Retina (tissue), 1 donor: ENCODE data around the gene REM1.
"Not testable (repeated sequence)": the region's sequence is repeated elsewhere in the genome, so short reads cannot be mapped to it uniquely, and the experiment has no call there.

Source experiments
- DNase-seq: peaks from one replicate; pipeline ENCODE4 v3.0.0-alpha.2; 2016

The REM1 gene, protein sequence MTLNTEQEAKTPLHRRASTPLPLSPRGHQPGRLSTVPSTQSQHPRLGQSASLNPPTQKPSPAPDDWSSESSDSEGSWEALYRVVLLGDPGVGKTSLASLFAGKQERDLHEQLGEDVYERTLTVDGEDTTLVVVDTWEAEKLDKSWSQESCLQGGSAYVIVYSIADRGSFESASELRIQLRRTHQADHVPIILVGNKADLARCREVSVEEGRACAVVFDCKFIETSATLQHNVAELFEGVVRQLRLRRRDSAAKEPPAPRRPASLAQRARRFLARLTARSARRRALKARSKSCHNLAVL

DNA sequence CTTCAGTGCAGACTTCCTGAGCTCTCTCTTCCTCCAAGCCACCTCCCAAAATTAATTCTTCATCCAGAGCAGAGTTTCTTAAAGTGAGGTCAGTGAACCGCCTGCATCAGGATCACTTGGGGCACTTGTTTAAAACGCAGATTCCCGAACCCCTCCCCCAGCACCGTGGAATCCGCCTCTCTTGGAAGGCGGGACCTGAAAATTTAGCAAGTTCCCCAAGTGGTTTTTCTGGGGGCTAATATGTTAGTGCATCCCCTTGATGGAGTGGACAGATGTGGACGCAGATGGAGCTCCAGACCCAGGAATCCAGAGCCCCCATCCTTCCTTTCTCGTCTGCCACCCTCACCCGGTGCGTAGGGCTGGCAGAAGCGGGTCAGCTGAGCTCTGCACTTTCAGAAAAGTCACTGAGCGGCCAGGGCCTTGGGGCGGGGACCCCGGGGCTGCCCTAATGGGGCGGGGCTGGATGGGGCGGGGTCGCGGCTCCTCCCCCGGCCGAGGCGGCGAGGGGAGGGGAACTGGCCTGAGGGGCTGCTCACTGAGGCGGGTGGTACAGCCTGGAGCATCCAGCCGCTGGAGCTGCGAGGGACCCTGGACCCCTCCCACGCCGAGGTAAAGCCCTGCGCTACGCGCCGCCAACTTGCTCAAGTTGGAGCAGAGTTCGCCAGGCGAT is at the start of gene REM1, which contains the start of gene DEFB124:
REM1 (plus strand) TSS at position 531 of the 670 bp plus-strand sequence. CDS start 1,158 bp downstream, outside the sequence.
DEFB124 (minus strand) TSS at position 370 of the 670 bp plus-strand sequence. CDS start 2,114 bp downstream, outside the sequence.
- no peak for DNase-seq

DNA sequence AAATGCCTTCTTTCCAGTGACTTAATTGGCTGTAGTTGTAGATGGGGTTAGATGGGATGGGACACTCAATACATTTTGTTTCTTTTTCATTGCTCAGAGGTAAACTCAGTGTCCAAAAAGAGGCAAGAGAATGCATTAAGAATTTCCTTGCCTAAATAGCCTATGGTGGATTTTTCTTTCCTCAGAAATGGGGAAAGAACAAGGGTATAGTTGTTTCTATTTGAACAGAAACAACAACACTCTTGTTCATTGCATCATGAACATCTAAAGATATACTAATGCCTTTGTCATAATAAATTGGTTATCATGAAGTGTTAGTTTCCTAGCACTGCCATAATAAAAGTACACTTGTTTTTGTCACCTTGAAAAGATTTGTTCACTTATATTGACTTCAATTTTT is 49.3 kb upstream of the REM1 start:
- DNase-seq = no peak

DNA sequence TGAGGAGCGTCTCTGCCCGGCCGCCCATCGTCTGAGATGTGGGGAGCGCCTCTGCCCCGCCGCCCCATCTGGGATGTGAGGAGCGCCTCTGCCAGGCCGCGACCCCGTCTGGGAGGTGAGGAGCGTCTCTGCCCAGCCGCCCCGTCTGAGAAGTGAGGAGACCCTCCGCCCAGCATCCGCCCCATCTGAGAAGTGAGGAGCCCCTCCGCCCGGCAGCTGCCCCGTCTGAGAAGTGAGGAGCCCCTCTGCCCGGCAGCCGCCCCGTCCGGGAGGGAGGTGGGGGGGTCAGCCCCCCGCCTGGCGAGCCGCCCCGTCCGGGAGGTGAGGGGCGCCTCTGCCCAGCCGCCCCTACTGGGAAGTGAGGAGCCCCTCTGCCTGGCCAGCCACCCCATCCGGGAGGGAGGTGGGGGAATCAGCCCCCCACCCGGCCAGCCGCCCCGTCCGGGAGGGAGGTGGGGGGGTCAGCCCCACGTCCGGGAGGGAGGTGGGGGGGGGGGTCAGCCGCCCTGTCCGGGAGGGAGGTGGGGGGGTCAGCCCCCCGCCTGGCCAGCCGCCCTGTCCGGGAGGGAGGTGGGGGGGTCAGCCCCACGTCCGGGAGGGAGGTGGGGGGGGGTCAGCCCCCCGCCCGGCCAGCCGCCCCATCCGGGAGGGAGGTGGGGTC is 48.1 kb upstream of the REM1 start:
- DNase-seq = not testable (repeated sequence)

DNA sequence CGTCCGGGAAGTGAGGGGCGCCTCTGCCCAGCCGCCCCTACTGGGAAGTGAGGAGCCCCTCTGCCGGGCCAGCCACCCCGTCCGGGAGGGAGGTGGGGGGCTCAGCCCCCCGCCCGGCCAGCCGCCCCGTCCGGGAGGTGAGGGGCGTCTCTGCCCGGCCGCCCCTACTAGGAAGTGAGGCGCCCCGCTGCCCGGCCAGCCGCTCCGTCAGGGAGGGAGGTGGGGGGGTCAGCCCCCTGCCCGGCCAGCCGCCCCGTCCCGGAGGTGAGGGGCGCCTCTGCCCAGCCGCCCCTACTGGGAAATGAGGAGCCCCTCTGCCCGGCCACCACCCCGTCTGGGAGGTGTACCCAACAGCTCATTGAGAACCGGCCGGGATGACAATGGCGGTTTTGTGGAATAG is 47.5 kb upstream of the REM1 start:
- not testable (repeated sequence) for DNase-seq

DNA sequence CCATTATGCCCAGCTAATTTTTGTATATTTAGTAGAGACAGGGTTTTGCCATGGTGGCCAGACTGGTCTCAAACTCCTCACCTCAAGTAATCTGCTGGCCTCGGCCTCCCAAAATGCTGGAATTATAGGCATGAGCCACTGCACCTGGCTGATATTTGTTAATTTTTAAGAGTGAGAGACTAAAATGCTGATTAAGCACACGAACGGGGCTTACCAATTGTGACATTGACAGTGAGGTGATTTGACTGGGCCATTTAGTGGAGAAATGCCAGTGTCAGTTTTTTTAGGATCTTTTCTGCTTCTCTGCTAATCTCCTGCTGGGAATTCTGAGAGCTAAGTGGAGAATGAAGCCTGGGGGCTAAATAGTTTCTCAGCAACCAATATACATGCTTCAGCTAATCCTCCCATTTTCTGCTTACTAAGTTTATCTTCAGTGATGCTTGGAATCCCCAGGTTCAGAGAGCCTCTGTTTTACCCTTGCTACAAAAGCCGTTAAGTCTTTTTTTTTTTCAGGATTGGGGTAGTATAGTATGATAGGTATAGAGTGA is 44.4 kb upstream of the REM1 start:
- DNase-seq = peak; percentile 37

DNA sequence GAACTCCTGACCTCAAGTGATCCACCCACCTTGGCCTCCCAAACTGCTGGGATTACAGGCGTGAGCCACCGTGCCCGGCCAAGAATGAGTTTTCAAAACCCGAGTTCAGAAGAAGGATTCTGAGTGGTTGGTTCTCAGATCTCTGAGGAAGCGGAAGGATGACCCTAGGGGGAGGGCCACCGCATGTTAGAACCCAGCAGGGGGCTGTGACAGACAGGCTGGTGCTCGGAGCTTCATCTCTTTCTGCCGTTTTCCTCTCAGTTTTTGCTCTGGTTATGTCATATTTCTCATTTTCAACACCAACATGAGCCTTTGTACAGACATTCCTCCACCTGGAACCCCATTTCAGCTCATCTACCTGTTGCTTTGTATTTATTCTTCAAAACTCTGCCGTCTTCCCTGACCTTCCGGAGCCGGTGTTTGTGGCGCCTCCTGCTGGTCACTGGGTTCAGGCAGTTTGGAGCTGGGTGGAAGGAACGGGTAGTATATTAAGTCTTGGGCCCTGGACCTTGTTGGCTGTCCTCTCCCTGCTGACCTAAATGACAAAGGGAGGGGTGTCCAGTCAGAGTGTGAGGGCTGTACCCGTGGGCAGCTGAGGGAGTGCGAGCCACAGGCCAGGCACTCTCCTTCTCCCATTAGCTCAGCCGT is 35.0 kb upstream of the REM1 start, which contains the start of gene DEFB123:
DEFB123 (plus strand) TSS at position 621 of the 648 bp plus-strand sequence. CDS start 67 bp downstream, outside the sequence.
- no peak for DNase-seq

DNA sequence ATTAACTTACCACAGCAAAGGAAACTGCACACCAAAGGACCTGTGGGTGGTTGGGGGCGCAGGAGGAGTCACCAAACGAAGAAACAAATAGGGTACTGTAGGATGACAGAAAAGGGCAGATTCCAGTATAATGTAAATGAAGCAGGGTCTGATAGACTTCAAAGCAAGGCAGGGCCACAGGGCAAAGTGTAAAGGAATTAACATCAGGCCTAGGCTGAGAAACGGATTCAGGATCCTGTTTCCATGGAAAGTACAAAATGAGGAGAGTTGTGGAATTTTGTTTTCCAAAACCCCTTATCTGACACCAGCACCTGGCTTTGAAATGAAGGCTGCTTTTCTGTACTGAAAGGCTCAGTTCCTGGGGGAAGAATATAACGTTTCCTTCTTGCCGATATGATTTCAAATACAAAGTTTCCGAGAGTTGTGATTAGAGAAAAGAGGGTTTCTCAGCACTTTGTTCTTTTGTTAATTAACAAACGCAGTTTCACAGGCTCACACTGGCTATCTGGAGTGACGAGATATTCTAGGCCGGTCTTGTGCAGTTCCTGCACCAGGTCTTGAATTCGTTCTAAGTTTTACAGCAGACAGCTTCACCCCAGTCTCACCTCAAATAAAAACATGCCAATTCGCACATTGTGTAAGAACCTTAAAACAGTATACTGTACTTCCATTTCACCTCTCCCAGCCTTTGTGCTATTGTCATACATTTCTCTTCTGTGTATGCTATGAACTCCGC is 28.8 kb upstream of the REM1 start:
- no peak for DNase-seq

DNA sequence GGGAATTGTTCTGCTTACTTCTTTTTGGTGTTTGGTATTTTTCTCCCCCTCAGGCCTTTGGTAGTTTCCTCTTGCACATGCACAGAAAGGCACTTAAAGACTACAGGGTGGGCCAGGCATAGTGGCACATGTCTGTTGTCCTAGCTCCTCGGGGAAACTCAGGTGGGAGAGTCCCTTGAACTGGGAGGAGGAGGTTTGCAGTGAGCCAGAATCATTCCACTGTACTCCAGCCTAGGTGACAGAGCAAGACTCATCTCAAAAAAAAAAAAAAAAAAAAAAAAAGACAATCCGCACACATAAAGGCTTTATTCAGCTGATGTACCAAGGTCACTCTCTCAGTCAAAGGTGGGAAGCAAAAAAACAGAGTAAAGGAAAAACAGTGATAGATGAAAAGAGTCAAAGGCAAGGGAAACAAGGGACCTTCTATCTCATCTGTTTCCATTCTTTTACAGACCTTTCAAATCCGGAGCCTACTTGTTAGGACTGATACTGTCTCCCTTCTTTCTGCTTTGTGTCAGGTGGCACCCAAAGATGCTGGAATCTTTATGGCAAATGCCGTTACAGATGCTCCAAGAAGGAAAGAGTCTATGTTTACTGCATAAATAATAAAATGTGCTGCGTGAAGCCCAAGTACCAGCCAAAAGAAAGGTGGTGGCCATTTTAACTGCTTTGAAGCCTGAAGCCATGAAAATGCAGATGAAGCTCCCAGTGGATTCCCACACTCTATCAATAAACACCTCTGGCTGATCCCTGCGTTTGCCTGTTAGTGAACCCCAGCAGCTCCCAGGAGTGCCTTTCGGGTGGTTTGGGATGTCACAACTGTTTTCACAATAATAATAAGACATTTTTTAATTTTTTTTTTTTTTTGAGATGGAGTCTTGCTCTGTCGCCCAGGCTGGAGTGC is 25.3 kb upstream of the REM1 start:
- DNase-seq = no peak

DNA sequence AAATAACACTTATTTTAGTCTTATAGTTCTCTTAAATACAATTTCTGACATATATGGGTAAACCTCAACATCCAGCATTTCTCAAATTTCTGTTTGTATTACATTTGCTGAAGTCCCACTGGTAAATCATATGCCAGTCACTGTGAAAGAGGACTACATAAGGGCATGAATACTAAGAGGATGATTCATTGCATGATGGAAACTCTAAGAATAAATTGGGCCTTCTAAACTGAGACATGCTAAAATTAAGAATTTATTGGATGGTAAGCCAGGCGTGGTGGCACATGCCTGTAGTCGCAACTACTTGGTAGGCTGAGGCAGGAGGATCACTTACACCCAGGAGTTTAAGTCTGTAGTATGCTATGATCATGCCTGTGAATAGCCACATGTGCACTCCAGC is 22.5 kb upstream of the REM1 start:
- DNase-seq = no peak

DNA sequence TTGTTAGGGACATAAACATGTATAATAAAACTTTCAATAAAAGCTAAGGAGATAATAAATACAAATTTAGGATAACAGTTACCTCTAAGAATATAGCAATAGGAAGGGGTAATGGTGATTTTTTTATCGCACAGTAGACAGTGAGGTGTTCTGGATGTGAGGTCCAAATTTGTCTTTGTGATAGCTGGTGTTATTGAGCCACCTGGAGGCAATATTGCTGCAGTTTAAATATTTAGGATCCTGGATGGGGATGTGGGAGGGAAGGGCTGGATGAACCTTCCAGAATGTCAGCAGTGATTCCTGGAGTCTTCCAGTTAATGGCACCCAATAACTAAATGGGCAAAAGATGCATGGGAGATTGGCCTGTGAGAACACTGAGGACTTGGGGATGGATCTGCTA is 20.7 kb upstream of the REM1 start:
- no peak for DNase-seq

DNA sequence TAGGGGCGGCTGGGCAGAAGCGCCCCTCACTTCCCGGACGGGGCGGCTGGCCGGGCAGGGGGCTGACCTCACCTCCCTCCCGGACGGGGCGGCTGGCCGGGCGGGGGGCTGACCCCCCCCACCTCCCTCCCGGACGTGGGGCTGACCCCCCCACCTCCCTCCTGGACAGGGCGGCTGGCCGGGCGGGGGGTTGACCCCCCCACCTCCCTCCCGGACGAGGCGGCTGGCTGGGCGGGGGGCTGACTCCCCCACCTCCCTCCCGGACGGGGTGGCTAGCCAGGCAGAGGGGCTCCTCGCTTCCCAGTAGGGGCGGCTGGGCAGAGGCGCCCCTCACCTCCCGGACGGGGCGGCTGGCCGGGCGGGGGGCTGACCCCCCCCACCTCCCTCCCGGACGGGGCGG is 4.1 kb upstream of the REM1 start:
- not testable (repeated sequence) for DNase-seq

DNA sequence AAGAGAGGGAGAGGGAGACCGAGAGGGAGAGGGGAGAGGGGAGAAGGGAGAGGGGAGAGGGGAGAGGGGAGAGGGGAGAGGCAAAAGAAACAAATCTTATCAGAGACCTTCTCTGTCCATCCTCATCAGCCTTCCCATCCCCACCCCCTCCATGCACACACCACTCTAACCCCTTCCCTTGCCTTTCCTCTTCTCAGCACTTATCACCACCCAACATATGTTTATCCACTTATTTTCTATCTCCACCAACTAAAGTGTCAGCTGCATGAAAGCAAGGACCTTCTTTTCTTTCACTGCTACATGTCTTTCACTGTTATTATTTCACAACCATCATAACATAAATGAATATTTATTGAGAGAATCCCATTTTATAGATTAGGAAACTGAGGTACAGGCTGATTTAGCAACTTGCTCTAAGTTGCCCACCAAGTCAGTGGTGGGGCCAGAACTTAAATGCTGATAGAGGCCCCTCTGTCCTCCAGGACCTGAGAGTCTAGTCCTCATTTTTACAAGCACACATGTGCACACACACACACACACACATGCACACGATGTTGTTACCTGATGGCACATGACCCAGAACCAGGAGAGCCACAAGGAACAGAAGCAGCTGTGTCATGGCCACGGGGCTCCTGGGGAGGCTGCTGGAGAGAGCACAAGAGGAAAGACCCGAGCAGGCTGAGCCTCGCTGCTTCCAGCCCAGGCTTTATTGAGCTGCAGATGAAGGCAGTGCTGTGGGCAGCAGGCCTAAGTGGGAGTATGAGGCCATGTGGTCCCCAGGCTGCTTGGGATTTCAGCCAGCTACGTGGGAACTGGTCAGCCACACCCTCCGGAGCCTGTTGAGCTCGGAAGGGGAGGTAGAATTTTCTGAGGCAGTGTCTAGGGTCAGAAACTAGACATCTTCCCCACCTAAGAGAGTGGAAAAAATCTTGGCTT is 2.4 kb upstream of the REM1 start:
- no peak for DNase-seq

DNA sequence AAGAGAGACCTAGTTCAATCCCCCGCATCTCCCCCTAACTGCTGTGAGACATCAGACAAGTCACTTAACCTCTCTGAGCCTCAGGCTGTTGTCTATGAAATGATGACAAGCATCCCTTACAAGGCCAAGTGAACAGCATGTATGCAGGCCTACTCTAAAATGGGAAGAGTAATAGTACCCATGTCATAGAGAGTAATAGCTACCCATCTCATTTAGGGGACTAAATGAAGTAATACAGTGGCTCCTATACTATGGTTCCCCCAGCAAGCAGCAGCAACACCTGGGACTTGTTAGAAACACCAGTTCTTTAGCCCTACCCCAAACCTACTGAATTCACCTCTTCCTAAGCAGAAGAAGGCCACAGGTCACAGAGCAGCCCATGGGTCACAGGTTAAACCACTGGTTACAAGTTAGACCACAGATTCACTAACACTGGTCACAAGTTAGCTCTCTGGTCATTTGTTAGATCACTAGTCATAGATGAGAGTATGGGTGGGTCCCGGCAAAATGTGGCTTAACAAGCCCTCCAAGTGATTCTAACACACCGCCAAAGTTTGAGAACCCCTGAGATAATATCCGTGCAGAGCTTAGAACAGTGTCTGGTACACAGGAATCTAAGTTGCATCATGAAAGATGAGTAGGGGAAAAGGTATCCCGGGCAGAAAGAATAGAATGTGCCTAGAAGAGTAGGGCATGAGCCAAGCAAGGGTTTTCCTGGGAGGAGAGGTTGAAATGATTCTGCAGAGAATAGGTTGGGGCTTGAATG is 1.6 kb upstream of the REM1 start:
- DNase-seq = no peak

DNA sequence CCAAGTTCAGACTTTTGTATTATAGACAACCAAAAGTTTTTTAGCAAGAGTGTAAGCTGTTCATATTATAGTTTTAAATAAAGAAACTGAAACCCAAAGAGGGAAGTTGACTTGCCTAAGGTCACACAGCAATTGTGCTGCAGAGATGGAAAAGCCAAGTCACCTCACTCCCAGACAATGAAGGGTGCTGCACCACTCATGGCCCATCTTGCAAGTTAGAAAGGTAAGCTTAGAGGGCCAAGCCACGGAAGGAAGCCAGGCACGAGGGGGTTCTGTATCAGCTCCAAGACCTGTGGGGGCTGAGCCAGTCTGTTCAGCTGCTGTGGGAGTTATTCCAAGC is 1.0 kb upstream of the REM1 start:
- no peak for DNase-seq

DNA sequence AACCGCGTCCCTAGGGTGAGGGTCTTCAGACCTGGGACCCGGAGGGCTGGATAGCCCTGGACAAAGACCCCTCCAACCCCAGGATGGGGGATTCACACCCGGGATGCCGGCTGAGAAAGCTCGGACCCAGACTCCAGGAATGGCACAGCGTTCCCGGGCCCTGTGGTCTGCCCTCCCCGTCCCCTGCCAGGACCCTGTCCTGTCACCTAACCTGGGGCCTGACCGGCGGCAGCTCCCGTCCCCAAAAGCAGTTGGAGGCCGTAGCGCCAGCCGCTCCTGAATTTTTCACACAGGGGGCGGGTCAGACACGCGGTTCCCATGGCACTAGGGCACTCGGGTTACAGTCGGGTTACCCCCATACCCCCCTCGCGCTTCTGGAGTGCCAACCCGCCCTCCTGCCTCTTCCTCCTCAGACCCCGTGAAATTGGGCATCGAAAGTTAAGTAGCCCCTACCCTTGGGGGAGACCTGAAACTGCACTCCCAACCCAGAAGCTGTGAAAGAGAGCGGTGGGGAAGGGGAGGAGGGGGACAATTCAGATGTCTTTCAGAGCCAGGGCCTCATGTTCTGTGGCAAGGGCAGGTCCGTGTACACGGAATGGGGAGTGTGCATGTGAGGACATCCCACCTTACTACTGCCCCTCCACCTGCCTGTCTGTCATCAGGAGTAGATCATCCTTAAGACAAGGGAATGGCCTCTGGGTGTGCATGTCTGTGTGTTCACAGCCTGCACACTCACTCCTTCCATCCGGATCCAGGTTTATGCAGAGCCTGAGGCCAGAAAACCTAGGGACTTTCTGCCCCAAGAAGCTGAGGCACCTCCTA is 595 bp downstream of the REM1 start:
- DNase-seq = peak; percentile 21

DNA sequence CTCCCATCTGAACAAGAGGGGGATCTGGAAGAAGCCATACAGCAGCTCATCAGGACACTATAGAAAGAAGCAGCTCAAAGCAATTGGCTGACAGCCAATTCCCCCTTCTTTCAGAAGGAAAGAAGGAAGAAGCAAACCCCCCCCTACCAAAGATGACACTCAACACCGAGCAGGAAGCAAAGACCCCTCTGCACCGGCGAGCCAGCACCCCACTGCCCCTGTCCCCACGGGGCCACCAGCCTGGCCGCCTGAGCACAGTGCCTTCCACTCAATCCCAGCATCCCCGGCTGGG is 1.2 kb downstream of the REM1 start:
- DNase-seq = no peak

DNA sequence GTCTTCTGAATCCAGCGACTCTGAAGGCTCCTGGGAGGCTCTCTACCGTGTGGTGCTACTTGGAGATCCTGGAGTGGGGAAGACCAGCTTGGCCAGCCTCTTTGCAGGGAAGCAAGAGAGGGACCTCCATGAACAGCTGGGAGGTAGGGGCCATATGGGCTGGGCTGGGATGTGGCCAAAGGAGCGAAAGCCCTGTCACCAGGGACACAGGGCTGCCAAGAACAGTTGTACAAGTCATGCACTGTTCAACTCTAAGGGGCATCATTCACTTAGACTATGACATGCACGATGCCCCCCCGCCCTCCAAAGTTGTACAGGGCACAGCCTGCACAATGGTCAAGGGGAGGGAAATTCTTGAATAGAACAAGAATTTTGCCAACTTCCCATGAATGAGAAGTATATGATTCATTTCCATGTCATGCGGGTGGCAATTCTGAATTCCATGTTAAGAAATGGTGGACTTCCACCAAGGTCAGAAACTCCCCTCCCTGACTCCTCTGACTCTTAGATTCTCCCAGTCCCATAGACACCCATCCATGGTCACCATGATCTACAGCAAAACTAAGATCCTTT is 1.6 kb downstream of the REM1 start:
- no peak for DNase-seq

DNA sequence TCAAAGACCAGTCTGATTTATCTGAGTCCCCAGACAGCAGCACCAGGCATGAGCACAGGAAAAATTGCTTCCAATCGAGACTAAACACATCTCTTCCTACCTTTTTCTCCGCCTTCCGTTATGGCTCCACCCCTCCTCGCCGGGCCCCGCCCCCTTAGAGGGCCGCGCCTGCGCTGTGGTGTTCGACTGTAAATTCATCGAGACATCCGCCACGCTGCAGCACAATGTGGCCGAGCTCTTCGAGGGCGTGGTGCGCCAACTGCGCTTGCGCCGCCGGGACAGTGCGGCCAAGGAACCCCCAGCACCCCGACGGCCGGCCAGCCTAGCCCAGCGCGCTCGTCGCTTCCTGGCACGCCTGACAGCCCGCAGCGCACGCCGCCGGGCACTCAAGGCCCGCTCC is 8.9 kb downstream of the REM1 start:
- peak; percentile 25 for DNase-seq
